Adrenal gland (tissue), 12 donors: ENCODE data around the gene RPLP2. TPM values are rescaled to one million over a fixed set of nuclear protein-coding genes. Genes with fewer than 3 reads are reported as not detected.

Source experiments
- DNase-seq, 7 donors: peaks; one replicate each; pipeline ENCODE4 v3.0.0-alpha.2; 2019 to 2020
- H3K27ac ChIP-seq, 5 donors: fragments of 200-600 bp; sonication (generic) in 4 of 5; 1 replicate in 3 of 5; 2 replicates in 2 of 5; pipeline versions ENCODE4 v1.5.1 to v1.8.0; 2016 to 2020; ENCODE audit warnings: mild to moderate bottlenecking in 1 of 5
- H3K27me3 ChIP-seq: fragments of 200-600 bp; 2 replicates; pipeline ENCODE4 v1.8.0; 2021
- H3K36me3 ChIP-seq, 2 donors: fragments of 200-600 bp; replicated peaks in 1 of 2; 1 replicate in 1 of 2; 2 replicates in 1 of 2; pipeline versions ENCODE4 v1.5.1 to v1.8.0; 2018 to 2022
- H3K4me1 ChIP-seq, 2 donors: fragments of 200-600 bp; replicated peaks in 1 of 2; 1 replicate in 1 of 2; 2 replicates in 1 of 2; pipeline versions ENCODE4 v1.5.1 to v1.8.0; 2018 to 2021
- H3K4me3 ChIP-seq, 4 donors: fragments of 200-600 bp; sonication (generic) in 3 of 4; one replicate each; pipeline ENCODE4 v1.5.1; 2016 to 2018
- H3K9me3 ChIP-seq, 3 donors: fragments of 200-600 bp; sonication (generic) in 1 of 3; replicated peaks in 1 of 3; 1 replicate in 2 of 3; 2 replicates in 1 of 3; pipeline versions ENCODE4 v1.5.1 to v1.8.0; 2016 to 2021
- POLR2A ChIP-seq, 2 donors: fragments of 450-650 bp; IDR thresholded peaks; one replicate each; pipeline ENCODE4 v1.6.1; 2017; ENCODE audit warnings: antibody characterized with exemption in 2 of 2, mild to moderate bottlenecking in 2 of 2, moderate library complexity in 1 of 2
- WGBS, 4 donors: extraction: QIAGEN DNeasy Blood & Tissue Kit in 2 of 4; methylation state at CpG; one replicate each; pipeline versions ENCODE4 v1.1.5 to v1.1.7; 2013 to 2017; 5-methylcytosine and 5-hydroxymethylcytosine counted together
- intact Hi-C, 2 donors: fragments of 100-400 bp; cut with DNase I; formaldehyde crosslinking; loops; one replicate each; pipeline versions ENCODE4 v1.14.1 to v1.15.0; 2022 to 2023
- polyA plus RNA-seq, 3 donors: library from polyadenylated mRNA; stranded (reverse); fragments of 200-250 nt in 2 of 3; fragments of 350-450 nt in 1 of 3; fragmentation: Illumina TruSeq in 1 of 3; extraction: RNeasy Lipid Tissue Mini Kit (QIAGEN cat#74804) in 1 of 3; gene quantifications; one replicate each; pipeline ENCODE4 v1.2.3, GENCODE V29; 2013 to 2014
- small RNA-seq, 2 donors: library from RNA; depleted of rRNA; stranded (forward); fragments of <200 nt; gene quantifications; one replicate each; pipeline ENCODE3, GENCODE V24; 2016
- total RNA-seq, 9 donors: library from RNA; depleted of rRNA in 4 of 9; stranded (reverse); fragments of >200 nt in 4 of 9; fragments of 120-200 nt in 1 of 9; fragmentation: NEBNext Ultra II Directional in 1 of 9; extraction: Animal tissue kit (Norgen Biotek cat#: 25700) in 1 of 9; gene quantifications; one replicate each; pipeline versions ENCODE4 v1.1.0 to v1.2.4, GENCODE V29; 2013 to 2023
- TF ChIP-seq, protein P1 (sequence below), 6 experiments: fragments of 450-650 bp in 4 of 6; fragments of 200-600 bp in 2 of 6; sonication (generic) in 1 of 6; IDR thresholded peaks; 1 replicate in 5 of 6; 2 replicates in 1 of 6; pipeline versions ENCODE4 v1.5.1 to v1.8.0; 2016 to 2021; ENCODE audit warnings: antibody characterized with exemption in 6 of 6, mild to moderate bottlenecking in 2 of 6, moderate library complexity in 1 of 6
- donor health status: healthy with polysubstance abuse.
- donor health status: Bipolar disorder and iron deficiency.
- donor health status: DM: yes; HTN: yes; CAD: no.
- donor health status: DM: no; HTN: no; CAD: no.
- donor health status: DM: no; HTN: no; CAD: no.
- donor health status: DM: yes; HTN: yes; CAD: no.

Gene RPLP2
- total and polyA plus RNA-seq, 12 donors = 190 to 2,473 (median 1,248) TPM

DNA sequence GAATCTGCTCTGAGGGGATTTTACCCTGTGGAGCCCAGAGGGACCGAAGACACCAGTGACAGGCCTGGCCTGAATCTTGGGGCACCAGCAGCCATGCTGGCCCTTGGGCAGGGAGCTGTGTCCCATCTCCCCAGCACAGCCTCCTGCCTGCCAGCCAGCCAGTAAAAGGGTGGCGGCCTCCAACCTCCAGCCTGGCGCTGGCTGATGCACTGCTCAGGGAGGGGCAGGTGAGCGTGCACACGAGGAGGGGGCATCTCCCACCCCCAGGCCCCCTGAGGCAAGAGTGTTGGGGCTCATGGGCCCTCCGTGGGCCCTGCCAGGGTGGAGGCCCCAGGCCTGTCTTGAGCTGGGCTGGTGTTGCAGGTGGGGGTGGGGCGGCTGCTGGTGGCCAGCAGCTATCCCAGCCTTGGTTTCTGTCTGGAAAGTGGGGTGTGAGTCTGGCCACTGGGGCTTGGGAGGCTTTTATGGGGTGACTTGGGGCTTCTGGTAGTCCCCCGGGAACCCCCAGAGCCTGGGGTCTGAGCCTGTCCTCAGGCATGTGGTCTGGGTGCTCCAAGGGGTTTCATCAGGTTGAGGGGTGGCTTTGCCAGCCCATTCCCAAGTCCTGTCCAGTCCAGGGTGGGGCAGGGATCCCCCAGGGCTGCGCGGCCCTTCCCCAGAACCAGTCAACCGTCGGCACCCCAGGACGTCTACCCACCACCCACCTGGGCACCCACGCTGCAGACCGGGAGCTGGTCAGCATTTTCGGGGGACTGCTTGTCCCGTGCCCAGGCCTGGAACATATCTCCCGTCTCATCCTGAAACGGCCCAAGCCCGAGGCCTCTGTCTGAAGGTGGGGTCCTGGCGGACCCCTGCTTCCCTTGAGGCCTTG lies 50.7 kb downstream of the RPLP2 start:
- Histone ChIP-seq H3K27ac (peak overlapping the region in 2 of 5 donors; percentile 41 to 59), H3K27me3 (no peaks in the 10 kb centered on the region), H3K9me3 (no peaks in the 10 kb centered on the region), H3K4me3 (no peak overlapping the region), H3K4me1 (peaks cover 0 to 19% of the 10 kb centered on the region in 2 donors), H3K36me3 (no peaks in the 10 kb centered on the region)
- TF ChIP-seq, protein P1, sequence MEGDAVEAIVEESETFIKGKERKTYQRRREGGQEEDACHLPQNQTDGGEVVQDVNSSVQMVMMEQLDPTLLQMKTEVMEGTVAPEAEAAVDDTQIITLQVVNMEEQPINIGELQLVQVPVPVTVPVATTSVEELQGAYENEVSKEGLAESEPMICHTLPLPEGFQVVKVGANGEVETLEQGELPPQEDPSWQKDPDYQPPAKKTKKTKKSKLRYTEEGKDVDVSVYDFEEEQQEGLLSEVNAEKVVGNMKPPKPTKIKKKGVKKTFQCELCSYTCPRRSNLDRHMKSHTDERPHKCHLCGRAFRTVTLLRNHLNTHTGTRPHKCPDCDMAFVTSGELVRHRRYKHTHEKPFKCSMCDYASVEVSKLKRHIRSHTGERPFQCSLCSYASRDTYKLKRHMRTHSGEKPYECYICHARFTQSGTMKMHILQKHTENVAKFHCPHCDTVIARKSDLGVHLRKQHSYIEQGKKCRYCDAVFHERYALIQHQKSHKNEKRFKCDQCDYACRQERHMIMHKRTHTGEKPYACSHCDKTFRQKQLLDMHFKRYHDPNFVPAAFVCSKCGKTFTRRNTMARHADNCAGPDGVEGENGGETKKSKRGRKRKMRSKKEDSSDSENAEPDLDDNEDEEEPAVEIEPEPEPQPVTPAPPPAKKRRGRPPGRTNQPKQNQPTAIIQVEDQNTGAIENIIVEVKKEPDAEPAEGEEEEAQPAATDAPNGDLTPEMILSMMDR (IDR thresholded peaks at IDR 0.05) = no peak
- no peak for TF ChIP-seq POLR2A (IDR thresholded peaks at IDR 0.05)
- no peak for DNase-seq
- intact Hi-C loops = loop anchor here in 1 of 2 donors (5.0 kb wide), 1 partner anchor 192 kb away; no protein-coding TSS in a partner anchor
- 76 to 89% (median 78%) methylated on average over 9 to 21 of the region's 21 CpGs for WGBS, 4 donors

GRCh38 chr11:861105-861479 lies 51.3 kb downstream of the RPLP2 start:
- Histone ChIP-seq H3K27ac (no peak overlapping the region), H3K9me3 (no peaks in the 10 kb centered on the region), H3K36me3 (no peaks in the 10 kb centered on the region), H3K27me3 (no peaks in the 10 kb centered on the region), H3K4me1 (peaks cover 0 to 19% of the 10 kb centered on the region in 2 donors), H3K4me3 (no peak overlapping the region)
- WGBS, 4 donors = 85 to 92% (median 88%) methylated on average over 5 to 14 of the region's 14 CpGs
- no peak for TF ChIP-seq POLR2A (IDR thresholded peaks at IDR 0.05)
- TF ChIP-seq, protein P1 (IDR thresholded peaks at IDR 0.05) = no peak
- intact Hi-C loops = loop anchor here in 1 of 2 donors (5.0 kb wide), 1 partner anchor 191 kb away; no protein-coding TSS in a partner anchor
- DNase-seq = peak in 1 of 7 donors; percentile 30

GRCh38 chr11:862081-862661 lies 52.4 kb downstream of the RPLP2 start:
- DNase-seq = peak in 3 of 7 donors; percentile 50 to 66 (median 56)
- TF ChIP-seq, protein P1 (IDR thresholded peaks at IDR 0.05) = no peak
- TF ChIP-seq POLR2A (IDR thresholded peaks at IDR 0.05) = no peak
- intact Hi-C loops = loop anchor here in 1 of 2 donors (5.0 kb wide), 1 partner anchor 190 kb away; no protein-coding TSS in a partner anchor
- Histone ChIP-seq H3K27ac (no peak overlapping the region), H3K36me3 (peaks cover 0 to 4% of the 10 kb centered on the region in 2 donors), H3K9me3 (no peaks in the 10 kb centered on the region), H3K4me3 (no peak overlapping the region), H3K27me3 (no peaks in the 10 kb centered on the region), H3K4me1 (peaks cover 0 to 19% of the 10 kb centered on the region in 2 donors)
- 36 to 59% (median 42%) methylated on average over 3 to 20 of the region's 20 CpGs for WGBS, 4 donors

Small RNA genes within 50 kb of the gene (small RNA-seq; reads per million reads assigned to genes)
- 0 reads per million in 2 donors for gene SNORA52

Other genes with a start within 250 kb of the RPLP2 start
- gene LMNTD2, start 249.2 kb upstream of the RPLP2 start, total RNA-seq = 1 to 10 TPM in 8 of 9 donors, under 1 TPM in 1; 0.35 to 9.1 (median 6.0) TPM
- 10 to 100 TPM in 2 of 3 donors, under 1 TPM in 1; 0.20 to 21.0 (median 12.7) TPM for gene LMNTD2, start 249.2 kb upstream of the RPLP2 start, polyA plus RNA-seq
- gene RASSF7, start 249.0 kb upstream of the RPLP2 start, total RNA-seq = 10 to 100 TPM in 4 of 9 donors, 1 to 10 TPM in 5; 2.9 to 18.2 (median 5.8) TPM
- 10 to 100 TPM in 1 of 3 donors, 1 to 10 TPM in 1, under 1 TPM in 1; 0.33 to 19.9 (median 9.8) TPM for gene RASSF7, start 249.0 kb upstream of the RPLP2 start, polyA plus RNA-seq
- 10 to 100 TPM; 17.2 to 42.2 (median 29.0) TPM for gene PHRF1, start 233.5 kb upstream of the RPLP2 start, total RNA-seq
- 10 to 100 TPM in 2 of 3 donors, 1 to 10 TPM in 1; 8.7 to 62.3 (median 23.3) TPM for gene PHRF1, start 233.5 kb upstream of the RPLP2 start, polyA plus RNA-seq
- gene IRF7, start 194.0 kb upstream of the RPLP2 start, total RNA-seq = 10 to 100 TPM in 5 of 9 donors, 1 to 10 TPM in 4; 3.6 to 28.3 (median 10.0) TPM
- gene IRF7, start 194.0 kb upstream of the RPLP2 start, polyA plus RNA-seq = 10 to 100 TPM in 2 of 3 donors, under 1 TPM in 1; 0.81 to 87.6 (median 25.9) TPM
- gene CDHR5, start 185.0 kb upstream of the RPLP2 start, total RNA-seq = 1 to 10 TPM in 5 of 9 donors, under 1 TPM in 3, not detected in 1; 0.44 to 5.2 (median 1.2) TPM
- under 1 TPM; 0.31 to 0.61 (median 0.56) TPM for gene CDHR5, start 185.0 kb upstream of the RPLP2 start, polyA plus RNA-seq
- gene SCT, start 182.8 kb upstream of the RPLP2 start, total RNA-seq = under 1 TPM in 1 of 9 donors, not detected in 8; 0.67 TPM
- gene SCT, start 182.8 kb upstream of the RPLP2 start, polyA plus RNA-seq = under 1 TPM in 1 of 3 donors, not detected in 2; 0.61 TPM
- 1 to 10 TPM in 1 of 9 donors, under 1 TPM in 6, not detected in 2; 0.28 to 1.1 (median 0.34) TPM for gene DRD4, start 172.7 kb upstream of the RPLP2 start, total RNA-seq
- gene DRD4, start 172.7 kb upstream of the RPLP2 start, polyA plus RNA-seq = 1 to 10 TPM in 2 of 3 donors, not detected in 1; 1.2 to 1.3 TPM
- gene DEAF1, start 114.7 kb upstream of the RPLP2 start, total RNA-seq = 10 to 100 TPM; 32.8 to 57.3 (median 54.8) TPM
- 100 to 1,000 TPM in 1 of 3 donors, 10 to 100 TPM in 2; 20.6 to 131 (median 67.0) TPM for gene DEAF1, start 114.7 kb upstream of the RPLP2 start, polyA plus RNA-seq
- gene TMEM80, start 114.2 kb upstream of the RPLP2 start, total RNA-seq = 10 to 100 TPM; 11.1 to 85.3 (median 33.8) TPM
- gene TMEM80, start 114.2 kb upstream of the RPLP2 start, polyA plus RNA-seq = 10 to 100 TPM; 14.8 to 33.8 (median 26.0) TPM
- gene EPS8L2, start 103.7 kb upstream of the RPLP2 start, total RNA-seq = 10 to 100 TPM in 8 of 9 donors, 1 to 10 TPM in 1; 2.7 to 57.7 (median 34.3) TPM
- 10 to 100 TPM in 2 of 3 donors, 1 to 10 TPM in 1; 9.7 to 51.9 (median 25.6) TPM for gene EPS8L2, start 103.7 kb upstream of the RPLP2 start, polyA plus RNA-seq
- 100 to 1,000 TPM in 8 of 9 donors, 10 to 100 TPM in 1; 83.2 to 167 (median 153) TPM for gene TALDO1, start 62.5 kb upstream of the RPLP2 start, total RNA-seq
- 100 to 1,000 TPM in 2 of 3 donors, 10 to 100 TPM in 1; 64.3 to 117 (median 100) TPM for gene TALDO1, start 62.5 kb upstream of the RPLP2 start, polyA plus RNA-seq
- gene GATD1, start 32.5 kb upstream of the RPLP2 start, total RNA-seq = 100 to 1,000 TPM in 4 of 9 donors, 10 to 100 TPM in 5; 33.7 to 156 (median 93.4) TPM
- gene GATD1, start 32.5 kb upstream of the RPLP2 start, polyA plus RNA-seq = 100 to 1,000 TPM in 1 of 3 donors, 10 to 100 TPM in 2; 20.3 to 176 (median 49.3) TPM
- gene CEND1, start 19.9 kb upstream of the RPLP2 start, total RNA-seq = 1 to 10 TPM in 3 of 9 donors, under 1 TPM in 2, not detected in 4; 0.42 to 4.9 (median 1.9) TPM
- gene CEND1, start 19.9 kb upstream of the RPLP2 start, polyA plus RNA-seq = 10 to 100 TPM in 1 of 3 donors, 1 to 10 TPM in 2; 1.6 to 14.5 (median 4.2) TPM
- 10 to 100 TPM in 7 of 9 donors, 1 to 10 TPM in 2; 8.2 to 41.3 (median 16.5) TPM for gene SLC25A22, start 11.7 kb upstream of the RPLP2 start, total RNA-seq
- gene SLC25A22, start 11.7 kb upstream of the RPLP2 start, polyA plus RNA-seq = 10 to 100 TPM in 2 of 3 donors, 1 to 10 TPM in 1; 7.7 to 18.8 (median 14.0) TPM
- gene PIDD1, start 4.7 kb upstream of the RPLP2 start, total RNA-seq = 10 to 100 TPM in 4 of 9 donors, 1 to 10 TPM in 5; 3.5 to 28.8 (median 9.8) TPM
- gene PIDD1, start 4.7 kb upstream of the RPLP2 start, polyA plus RNA-seq = 100 to 1,000 TPM in 1 of 3 donors, 10 to 100 TPM in 1, under 1 TPM in 1; 0.93 to 110 (median 51.7) TPM
- gene PNPLA2, start 8.9 kb downstream of the RPLP2 start, total RNA-seq = 100 to 1,000 TPM in 4 of 9 donors, 10 to 100 TPM in 5; 24.1 to 311 (median 89.4) TPM
- 100 to 1,000 TPM in 2 of 3 donors, 10 to 100 TPM in 1; 46.2 to 403 (median 162) TPM for gene PNPLA2, start 8.9 kb downstream of the RPLP2 start, polyA plus RNA-seq
- 10 to 100 TPM in 7 of 9 donors, 1 to 10 TPM in 2; 5.9 to 22.6 (median 14.2) TPM for gene CRACR2B, start 18.0 kb downstream of the RPLP2 start, total RNA-seq
- gene CRACR2B, start 18.0 kb downstream of the RPLP2 start, polyA plus RNA-seq = 10 to 100 TPM in 2 of 3 donors, 1 to 10 TPM in 1; 1.0 to 91.3 (median 39.3) TPM
- gene CD151, start 23.0 kb downstream of the RPLP2 start, total RNA-seq = 100 to 1,000 TPM; 182 to 387 (median 326) TPM
- 100 to 1,000 TPM; 111 to 268 (median 246) TPM for gene CD151, start 23.0 kb downstream of the RPLP2 start, polyA plus RNA-seq
- 100 to 1,000 TPM in 5 of 9 donors, 10 to 100 TPM in 4; 26.2 to 206 (median 121) TPM for gene POLR2L, start 32.6 kb downstream of the RPLP2 start, total RNA-seq
- gene POLR2L, start 32.6 kb downstream of the RPLP2 start, polyA plus RNA-seq = 100 to 1,000 TPM in 1 of 3 donors, 10 to 100 TPM in 2; 43.3 to 163 (median 96.5) TPM
- 100 to 1,000 TPM in 2 of 9 donors, 10 to 100 TPM in 7; 19.4 to 207 (median 71.8) TPM for gene TSPAN4, start 32.9 kb downstream of the RPLP2 start, total RNA-seq
- gene TSPAN4, start 32.9 kb downstream of the RPLP2 start, polyA plus RNA-seq = 10 to 100 TPM in 2 of 3 donors, 1 to 10 TPM in 1; 5.2 to 50.4 (median 41.2) TPM
- gene CHID1, start 100.8 kb downstream of the RPLP2 start, total RNA-seq = 100 to 1,000 TPM in 5 of 9 donors, 10 to 100 TPM in 4; 46.0 to 220 (median 100) TPM
- gene CHID1, start 100.8 kb downstream of the RPLP2 start, polyA plus RNA-seq = 10 to 100 TPM; 39.2 to 60.1 (median 56.3) TPM
- gene AP2A2, start 115.9 kb downstream of the RPLP2 start, total RNA-seq = 100 to 1,000 TPM in 3 of 9 donors, 10 to 100 TPM in 6; 15.3 to 115 (median 74.8) TPM
- gene AP2A2, start 115.9 kb downstream of the RPLP2 start, polyA plus RNA-seq = 10 to 100 TPM; 28.6 to 98.5 (median 71.4) TPM
- under 1 TPM in 3 of 9 donors, not detected in 6; under 0.01 to 0.04 (median 0.04) TPM for gene MUC6, start 226.8 kb downstream of the RPLP2 start, total RNA-seq
- gene MUC6, start 226.8 kb downstream of the RPLP2 start, polyA plus RNA-seq = under 1 TPM in 2 of 3 donors, not detected in 1; 0.13 to 0.72 TPM